Stimulated activated CD4-positive, alpha-beta T cell treated with anti-CD3 and anti-CD28 coated beads, Interleukin-2, amount 100 ng/mL, for 4 hours (primary cell): Measurements from ENCODE around the gene JAKMIP3.

Experiments
- DNase-seq: peaks from one replicate; pipeline ENCODE4 v3.0.0-alpha.2; 2020; ENCODE audit warnings: low read depth

The JAKMIP3 gene

GRCh38 chr10:132097609-132098377, 32.0 kb downstream of the JAKMIP3 start:
- no peak for DNase-seq

- DNase-seq, result no peak
Observed at GRCh38 chr10:132098539-132099388, 33.0 kb downstream of the JAKMIP3 start.

- DNase-seq, result no peak
Observed at GRCh38 chr10:132099389-132100090, 33.8 kb downstream of the JAKMIP3 start.

DNA sequence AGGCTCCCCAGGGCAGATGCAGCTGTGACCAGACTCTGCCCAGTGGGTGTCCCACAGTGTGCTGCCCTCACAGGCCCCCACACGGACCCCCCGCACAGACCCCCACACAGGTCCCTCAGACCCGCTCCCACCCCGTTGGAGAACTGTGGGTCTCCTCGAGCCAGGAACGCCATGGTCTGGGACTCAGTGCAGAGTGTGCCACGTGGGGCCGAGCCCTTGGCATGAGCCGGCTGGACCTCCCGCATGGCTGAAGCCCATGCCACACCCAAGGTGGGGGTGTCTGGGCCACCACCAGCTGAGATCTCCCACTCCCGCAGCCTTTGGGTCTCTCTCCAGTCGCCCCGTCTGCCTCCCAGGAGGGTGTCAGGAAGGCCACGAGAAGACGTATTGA, 34.3 kb downstream of the JAKMIP3 start:
- DNase-seq, result no peak

DNA sequence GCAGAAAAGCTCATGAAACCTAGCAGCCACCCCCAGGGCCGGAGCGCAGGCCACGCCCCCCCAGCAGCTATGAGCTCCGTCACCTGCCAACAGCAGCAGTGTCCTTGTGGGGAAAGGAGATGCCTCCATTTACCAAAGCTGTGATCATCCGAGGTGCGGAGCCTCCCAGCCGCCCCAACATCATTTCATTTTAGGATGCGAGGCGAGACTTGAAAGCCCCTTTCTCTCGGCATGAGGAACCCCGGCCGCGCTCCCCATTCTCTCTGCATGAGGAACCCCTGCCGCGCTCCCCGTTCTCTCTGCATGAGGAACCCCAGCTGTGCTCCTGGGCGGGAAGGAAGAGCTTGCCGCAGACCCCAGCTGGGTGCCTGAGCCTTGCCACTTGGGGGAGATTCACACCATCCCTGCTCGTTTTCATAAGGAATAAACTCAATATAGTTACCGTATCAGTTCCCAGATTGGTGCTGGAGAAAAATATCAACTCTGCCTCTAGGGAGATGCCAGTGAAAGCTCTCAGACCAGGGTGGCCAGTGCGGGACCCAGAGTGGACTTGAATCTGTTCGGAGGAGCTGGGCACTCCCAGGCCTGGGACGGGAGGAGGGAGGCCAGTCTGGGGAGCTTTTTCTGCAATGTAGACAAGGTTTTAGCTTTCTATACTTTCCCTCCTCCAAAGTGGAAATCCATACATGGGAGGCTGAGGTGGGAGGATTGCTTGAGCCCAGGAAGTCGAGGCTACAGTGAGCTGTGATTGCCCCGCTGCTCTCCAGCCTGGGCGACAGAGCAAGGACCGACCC, 35.0 kb downstream of the JAKMIP3 start:
- DNase-seq, result no peak

DNA sequence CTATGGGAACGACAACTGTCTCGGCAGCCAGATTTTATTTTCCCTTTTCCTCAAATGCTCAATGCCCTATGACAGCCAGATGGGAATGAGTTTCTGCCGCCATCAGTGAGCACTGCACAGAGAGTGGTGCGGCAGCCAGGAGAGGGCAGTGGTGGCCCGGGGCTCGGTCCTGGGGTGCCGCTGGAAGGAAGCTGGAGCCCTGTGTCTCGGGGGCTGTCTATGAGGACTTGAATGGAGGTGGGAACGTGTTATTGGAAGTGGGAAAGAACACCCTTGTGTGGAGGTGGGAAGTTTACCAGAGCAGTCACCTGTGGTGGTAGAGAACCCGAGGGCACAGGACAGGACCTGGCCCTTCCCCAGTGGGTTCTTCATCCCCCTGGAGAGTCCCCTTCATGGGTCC, 35.8 kb downstream of the JAKMIP3 start:
- DNase-seq, result no peak

DNA sequence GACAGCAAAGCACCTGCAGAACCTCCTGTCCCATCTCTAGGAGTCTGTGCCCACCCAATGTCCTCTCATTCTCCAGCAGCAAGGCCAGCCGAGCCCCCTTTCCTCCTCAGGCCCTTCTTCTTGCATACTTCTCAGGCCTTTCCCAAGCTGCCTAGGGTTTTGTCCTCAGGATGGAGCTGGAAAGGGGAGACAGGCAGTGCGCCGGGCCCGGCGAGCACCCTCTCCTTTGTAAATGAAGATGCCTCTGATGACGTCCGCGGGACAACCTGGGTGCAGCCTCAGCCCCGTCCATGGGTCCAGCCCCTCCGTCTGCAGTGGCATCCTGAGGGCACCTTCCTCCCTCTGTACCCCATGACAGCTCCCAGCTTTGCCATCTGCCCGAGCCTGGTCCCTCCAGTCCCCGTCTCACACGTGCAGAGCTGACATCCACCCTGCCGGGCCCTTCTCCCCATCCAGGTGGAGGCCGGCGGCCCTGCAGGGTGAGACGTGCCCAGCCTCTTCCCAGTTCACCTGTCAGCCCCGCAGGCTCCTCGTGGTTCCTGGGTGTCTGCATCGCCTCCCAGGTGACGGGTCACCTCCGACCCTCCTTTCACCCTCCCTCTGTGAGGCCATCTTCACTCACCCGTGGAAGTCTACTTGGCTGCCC, 36.4 kb downstream of the JAKMIP3 start:
- DNase-seq, result no peak

- DNase-seq, result no peak
Observed at GRCh38 chr10:132102717-132103110, 37.0 kb downstream of the JAKMIP3 start.

DNA sequence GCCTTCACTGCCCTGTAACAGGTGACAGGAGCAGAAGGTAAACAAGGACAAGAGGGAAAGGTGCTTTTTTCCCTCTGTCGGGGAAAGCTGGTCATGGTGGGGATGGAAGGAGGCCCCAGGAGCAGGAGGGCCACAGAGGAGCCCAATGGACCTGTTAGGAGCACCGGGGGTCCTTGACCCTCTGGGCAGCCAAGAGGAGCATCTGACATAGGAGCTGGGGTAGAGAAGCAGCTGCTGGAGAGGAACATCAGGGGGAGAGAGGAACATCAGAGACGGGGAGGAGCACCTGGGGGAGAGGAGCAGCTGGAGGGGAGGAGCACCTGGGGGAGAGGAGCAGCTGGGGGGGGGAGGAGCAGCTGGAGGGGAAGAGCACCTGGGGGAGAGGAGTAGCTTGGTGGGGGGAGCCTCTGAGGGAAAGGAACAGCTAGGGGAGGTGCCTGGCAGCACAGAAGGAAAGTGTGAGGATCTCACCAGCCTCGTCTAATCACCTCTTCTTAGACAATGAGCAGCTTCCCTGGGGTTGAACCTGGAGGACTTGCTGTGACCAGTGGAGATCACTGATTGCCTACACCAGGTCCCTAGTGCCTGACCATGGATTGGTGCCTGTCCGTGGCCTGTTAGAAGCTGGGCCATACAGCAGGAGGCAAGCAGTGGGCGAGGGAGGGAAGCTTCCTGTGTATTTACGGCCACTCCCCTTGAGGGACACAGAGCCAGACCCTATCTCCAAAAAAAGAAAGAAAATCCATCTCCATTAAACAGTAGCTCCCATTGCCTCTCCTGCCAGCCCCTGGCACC, 37.6 kb downstream of the JAKMIP3 start:
- DNase-seq, result no peak

GRCh38 chr10:132104062-132104461, 38.3 kb downstream of the JAKMIP3 start:
- DNase-seq, result no peak

DNA sequence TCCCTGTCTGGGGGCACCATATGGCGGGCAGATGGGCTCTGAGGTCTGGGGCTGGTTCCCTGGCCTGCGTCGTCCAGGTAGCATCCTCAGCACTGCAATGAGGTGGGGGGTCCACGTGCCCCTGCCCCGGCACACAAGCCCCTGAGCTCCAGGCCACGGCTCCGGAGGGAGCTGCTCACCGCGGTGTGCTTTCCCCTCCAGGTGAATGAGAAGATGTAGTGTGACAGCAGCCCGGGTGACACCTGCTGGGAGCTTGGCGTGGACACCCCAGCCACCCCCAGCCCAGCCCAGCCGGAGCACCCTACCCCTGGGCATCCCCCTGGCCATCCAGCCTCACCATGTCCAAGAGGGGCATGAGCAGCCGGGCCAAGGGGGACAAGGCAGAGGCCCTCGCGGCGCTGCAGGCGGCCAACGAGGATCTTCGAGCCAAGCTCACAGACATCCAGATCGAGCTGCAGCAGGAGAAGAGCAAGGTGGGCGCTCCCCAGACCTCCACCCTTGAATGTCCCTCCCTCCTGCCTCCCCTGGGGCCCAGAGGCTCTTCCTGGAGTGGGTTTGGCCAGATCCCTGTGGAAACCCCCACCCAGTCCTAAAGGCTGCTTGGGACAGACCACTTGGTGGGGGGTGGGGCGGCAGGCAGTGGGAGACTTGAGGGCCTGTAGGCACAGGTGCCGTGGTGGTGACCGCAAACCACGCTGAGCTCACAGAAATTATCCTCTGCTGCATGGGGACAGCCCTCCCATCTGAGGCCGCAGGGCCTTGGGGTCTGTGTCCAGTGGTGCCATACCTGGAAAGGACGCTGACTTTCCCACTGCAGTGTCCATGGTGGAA, 38.9 kb downstream of the JAKMIP3 start:
- no peak for DNase-seq

DNA sequence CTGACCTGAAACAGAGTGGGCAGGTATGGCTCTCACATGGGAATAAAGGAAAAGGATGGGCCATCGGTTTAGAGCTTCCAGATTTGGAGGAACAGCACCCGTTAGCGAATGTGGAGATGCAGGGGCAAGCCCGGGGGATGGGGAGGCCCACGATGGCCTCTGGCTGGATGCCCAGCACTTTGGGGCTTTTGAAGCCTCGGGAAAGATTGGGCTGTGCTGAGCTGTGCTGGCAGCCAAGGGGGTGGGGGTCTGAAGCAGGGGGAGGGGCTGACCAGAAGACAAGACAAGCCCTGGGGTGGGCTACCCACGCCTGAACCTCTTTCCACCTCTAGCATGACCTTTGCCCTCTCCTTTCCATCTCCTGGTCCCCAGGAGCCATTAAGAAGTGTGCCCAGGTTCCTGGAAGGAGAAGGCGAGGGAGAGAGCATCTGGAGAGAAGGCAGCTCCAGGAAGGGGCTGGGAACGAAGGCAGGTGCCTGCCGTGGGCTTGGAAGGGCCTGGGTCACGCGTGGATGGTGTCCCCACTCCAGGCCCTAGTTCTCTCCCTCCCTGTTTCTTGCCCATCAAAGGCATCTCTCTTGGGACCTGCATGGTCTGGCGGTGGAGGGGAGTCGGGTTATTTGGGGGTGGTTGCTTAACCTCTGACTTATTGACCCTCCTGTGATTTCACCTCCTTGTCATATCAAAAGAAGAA, 39.7 kb downstream of the JAKMIP3 start:
- DNase-seq, result no peak

DNA sequence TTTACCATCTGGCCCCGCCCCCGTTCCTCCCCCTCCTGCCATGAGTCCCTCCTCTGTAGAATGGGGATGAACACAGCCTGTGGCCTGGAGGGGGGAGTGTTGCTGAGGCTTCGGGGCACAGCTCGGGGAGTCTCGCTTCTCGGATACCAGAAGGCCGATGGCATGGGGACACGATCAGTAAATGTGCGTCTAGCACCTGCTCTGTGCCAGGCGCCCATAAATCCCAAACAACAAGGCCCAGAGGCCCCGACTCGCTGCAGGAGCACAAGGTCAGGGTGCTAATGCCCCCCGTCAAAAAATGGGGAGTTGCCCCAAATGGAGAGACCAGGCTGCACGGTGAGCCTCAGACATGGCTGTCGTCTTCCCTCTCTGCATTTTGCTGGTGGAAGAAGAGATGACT, 40.7 kb downstream of the JAKMIP3 start:
- no peak for DNase-seq

GRCh38 chr10:132107186-132107948, 41.6 kb downstream of the JAKMIP3 start:
- no peak for DNase-seq

DNA sequence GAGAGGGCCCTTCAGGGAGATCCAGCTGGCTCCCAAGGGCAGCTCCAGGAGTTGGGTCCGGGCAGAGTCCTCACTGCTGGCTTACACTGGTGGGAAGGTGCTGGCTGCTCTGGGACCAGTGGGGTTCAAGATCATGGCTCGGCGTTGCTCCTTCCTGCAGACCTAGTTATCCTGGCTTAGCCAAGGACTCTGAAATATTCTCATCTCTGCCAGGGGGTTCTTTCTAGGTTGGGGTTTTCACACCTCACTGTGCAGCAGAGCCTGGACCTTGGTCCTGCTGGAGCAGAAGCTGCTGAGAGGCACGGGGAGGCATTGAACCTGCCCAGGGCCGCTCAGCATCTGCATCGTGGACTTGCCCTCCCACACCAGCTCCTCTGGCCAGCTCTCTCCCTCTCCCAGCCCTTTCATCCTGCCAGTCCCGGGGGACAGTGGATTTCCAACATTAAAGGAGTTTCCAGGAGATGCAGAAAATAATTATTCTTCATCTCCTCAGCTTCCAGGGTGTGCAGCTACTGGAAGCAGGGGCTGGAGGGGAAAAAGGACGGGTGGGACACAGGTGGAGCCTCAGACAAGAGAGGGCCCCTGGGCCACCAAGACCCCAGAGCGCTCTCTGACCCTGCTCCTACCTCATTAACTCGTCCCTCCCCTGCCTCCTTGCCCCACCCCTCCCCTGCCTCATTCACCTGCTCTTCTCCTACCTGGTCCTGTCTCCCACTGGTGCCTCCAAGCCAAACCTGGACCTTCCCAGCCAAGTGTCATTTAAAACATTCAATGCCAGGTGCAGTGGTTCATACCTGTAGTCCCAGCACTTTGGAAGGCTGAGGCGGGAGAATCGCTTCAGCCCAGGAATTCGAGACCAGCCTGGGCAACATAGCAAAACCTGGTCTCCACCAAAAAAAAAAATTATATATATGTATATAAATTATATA, 42.5 kb downstream of the JAKMIP3 start:
- no peak for DNase-seq

- no peak for DNase-seq
Observed at GRCh38 chr10:132109341-132110110, 43.8 kb downstream of the JAKMIP3 start.
